DOHH2 (cell line): ENCODE data around the gene STN1.

Experiments
- H3F3A ChIP-seq: fragments of 200-600 bp; sonication (generic), shearing (Covaris generic); 2 replicates; pipeline ENCODE4 v1.6.0; 2016; ENCODE audit warnings: antibody characterized with exemption, mild to moderate bottlenecking; ENCODE audit not compliant: control insufficient read depth, insufficient read depth
- H3K27ac ChIP-seq: fragments of 200-600 bp; sonication (generic); 2 replicates; pipeline ENCODE4 v1.5.1; 2014; ENCODE audit warnings: low read depth, mild to moderate bottlenecking, low read length, moderate library complexity
- H3K27me3 ChIP-seq: fragments of 200-600 bp; sonication (generic); 2 replicates; pipeline ENCODE4 v1.6.1; 2014; ENCODE audit warnings: mild to moderate bottlenecking, low read length, mixed read lengths; ENCODE audit not compliant: control insufficient read depth
- H3K36me3 ChIP-seq: fragments of 200-600 bp; sonication (generic); 2 replicates; pipeline ENCODE4 v1.6.1; 2014; ENCODE audit warnings: mild to moderate bottlenecking, low read length, moderate library complexity, mixed read lengths; ENCODE audit not compliant: control insufficient read depth
- H3K4me1 ChIP-seq: fragments of 200-600 bp; sonication (generic); 2 replicates; pipeline ENCODE4 v1.6.1; 2014; ENCODE audit warnings: mild to moderate bottlenecking, low read length, mixed read lengths; ENCODE audit not compliant: control insufficient read depth
- H3K4me2 ChIP-seq: fragments of 200-600 bp; sonication (generic); 2 replicates; pipeline ENCODE4 v1.6.0; 2014; ENCODE audit warnings: mild to moderate bottlenecking, low read length, moderate library complexity
- H3K4me3 ChIP-seq: fragments of 200-600 bp; sonication (generic); 2 replicates; pipeline ENCODE4 v1.5.1; 2014; ENCODE audit warnings: mild to moderate bottlenecking, low read length, mixed read lengths
- H3K79me2 ChIP-seq: fragments of 200-600 bp; sonication (generic); 2 replicates; pipeline ENCODE4 v1.6.1; 2014; ENCODE audit warnings: mild to moderate bottlenecking, low read length, mixed read lengths; ENCODE audit not compliant: control insufficient read depth
- H3K9me2 ChIP-seq: fragments of 200-600 bp; sonication (generic); replicated peaks from 2 replicates; pipeline ENCODE4 v1.6.1; 2014; ENCODE audit warnings: mild to moderate bottlenecking, low read length, mixed read lengths; ENCODE audit not compliant: control insufficient read depth
- H3K9me3 ChIP-seq: fragments of 200-600 bp; sonication (generic); 2 replicates; pipeline ENCODE4 v1.6.1; 2014; ENCODE audit warnings: antibody characterized with exemption, low read length, mixed read lengths; ENCODE audit not compliant: control insufficient read depth, insufficient read depth
- H4K20me1 ChIP-seq: fragments of 200-600 bp; sonication (generic); 2 replicates; pipeline ENCODE4 v1.6.0; 2014; ENCODE audit warnings: low read depth, mild to moderate bottlenecking, antibody characterized with exemption, low read length, moderate library complexity; ENCODE audit not compliant: control insufficient read depth, insufficient read depth
- EZH2phosphoT487 ChIP-seq: fragments of 200-600 bp; sonication (generic); IDR thresholded peaks from 2 replicates; pipeline ENCODE4 v1.6.1; 2017; ENCODE audit warnings: borderline replicate concordance, mild to moderate bottlenecking, antibody characterized with exemption, low read length, moderate library complexity, mixed read lengths
- TF ChIP-seq, protein P1 (sequence below): fragments of 200-600 bp; sonication (generic); IDR thresholded peaks from one replicate; pipeline ENCODE4 v1.5.1; 2014; ENCODE audit warnings: antibody characterized with exemption, mild to moderate bottlenecking, low read depth, low read length; ENCODE audit not compliant: poor library complexity, severe bottlenecking

Gene STN1

DNA sequence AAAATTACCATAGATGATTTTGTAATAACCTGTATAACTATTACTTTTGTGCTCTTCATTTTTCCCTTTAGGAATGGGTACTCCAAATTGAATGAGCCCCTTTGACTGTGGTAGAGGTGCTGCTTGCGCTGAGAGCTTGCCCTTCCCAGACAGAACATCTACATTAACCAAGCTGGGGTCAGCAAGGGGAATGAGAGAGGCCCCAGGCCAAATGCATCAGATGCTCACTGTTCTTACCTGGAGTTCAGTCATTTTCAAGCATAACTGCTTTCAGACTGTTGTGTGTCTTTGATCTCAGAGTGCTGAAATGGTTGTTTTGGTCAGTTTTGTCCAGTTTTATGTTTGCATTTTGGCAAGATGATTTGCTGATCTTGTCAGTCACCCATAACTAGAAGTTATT, 7.6 kb upstream of the STN1 start:
- TF ChIP-seq, protein P1, sequence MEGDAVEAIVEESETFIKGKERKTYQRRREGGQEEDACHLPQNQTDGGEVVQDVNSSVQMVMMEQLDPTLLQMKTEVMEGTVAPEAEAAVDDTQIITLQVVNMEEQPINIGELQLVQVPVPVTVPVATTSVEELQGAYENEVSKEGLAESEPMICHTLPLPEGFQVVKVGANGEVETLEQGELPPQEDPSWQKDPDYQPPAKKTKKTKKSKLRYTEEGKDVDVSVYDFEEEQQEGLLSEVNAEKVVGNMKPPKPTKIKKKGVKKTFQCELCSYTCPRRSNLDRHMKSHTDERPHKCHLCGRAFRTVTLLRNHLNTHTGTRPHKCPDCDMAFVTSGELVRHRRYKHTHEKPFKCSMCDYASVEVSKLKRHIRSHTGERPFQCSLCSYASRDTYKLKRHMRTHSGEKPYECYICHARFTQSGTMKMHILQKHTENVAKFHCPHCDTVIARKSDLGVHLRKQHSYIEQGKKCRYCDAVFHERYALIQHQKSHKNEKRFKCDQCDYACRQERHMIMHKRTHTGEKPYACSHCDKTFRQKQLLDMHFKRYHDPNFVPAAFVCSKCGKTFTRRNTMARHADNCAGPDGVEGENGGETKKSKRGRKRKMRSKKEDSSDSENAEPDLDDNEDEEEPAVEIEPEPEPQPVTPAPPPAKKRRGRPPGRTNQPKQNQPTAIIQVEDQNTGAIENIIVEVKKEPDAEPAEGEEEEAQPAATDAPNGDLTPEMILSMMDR = no peak
- no peak for TF ChIP-seq EZH2phosphoT487

DNA sequence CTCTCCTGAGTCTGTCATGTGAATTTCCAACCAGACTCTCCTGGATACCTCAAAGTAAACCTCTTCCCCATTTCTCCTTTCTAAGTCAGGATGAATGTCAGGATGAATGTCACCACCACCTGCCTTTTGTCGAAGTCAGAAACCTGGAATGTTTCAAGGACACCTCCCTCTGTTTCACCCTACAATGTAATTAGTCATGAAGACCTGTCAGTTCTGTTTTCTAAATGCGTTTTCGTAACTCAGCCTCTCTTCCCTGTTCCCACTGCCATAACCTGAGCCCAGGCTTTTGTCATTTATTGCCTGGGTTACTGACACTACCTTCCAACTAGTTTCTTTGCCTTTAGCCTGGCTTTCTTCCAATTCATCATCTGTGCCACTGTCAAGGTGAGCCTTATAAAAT, 5.5 kb upstream of the STN1 start:
- no peak for TF ChIP-seq EZH2phosphoT487
- TF ChIP-seq, protein P1 = no peak
- no peak overlapping the region for H3K27ac ChIP-seq
- H3K4me2 ChIP-seq = no peak overlapping the region
- H3K9me2 ChIP-seq = no peaks in the 10 kb centered on the region
- H3K27me3 ChIP-seq = no peaks in the 10 kb centered on the region; the same call in 1 of the 2 replicates
- no peaks in the 10 kb centered on the region for H3K79me2 ChIP-seq
- 0 out of 2 replicates have a peak, but pooled peaks cover 2% of the 10 kb centered on the region for H3F3A ChIP-seq
- H3K9me3 ChIP-seq = no peaks in the 10 kb centered on the region
- H3K4me3 ChIP-seq = no peak overlapping the region
- H3K36me3 ChIP-seq = no peaks in the 10 kb centered on the region
- H3K4me1 ChIP-seq = peaks cover 17% of the 10 kb centered on the region
- H4K20me1 ChIP-seq = no peaks in the 10 kb centered on the region

More for the DNA sequence above, 7.6 kb upstream of the STN1 start:
- Histone ChIP-seq H3K27me3 (no peaks in the 10 kb centered on the region; the same call in 1 of the 2 replicates), H3K9me2 (no peaks in the 10 kb centered on the region), H3K4me3 (no peak overlapping the region), H3K9me3 (no peaks in the 10 kb centered on the region), H3K4me2 (no peak overlapping the region), H4K20me1 (no peaks in the 10 kb centered on the region), H3K36me3 (no peaks in the 10 kb centered on the region), H3K79me2 (no peaks in the 10 kb centered on the region), H3K27ac (no peak overlapping the region), H3K4me1 (peaks cover 6% of the 10 kb centered on the region), H3F3A (no peaks in the 10 kb centered on the region)

DNA sequence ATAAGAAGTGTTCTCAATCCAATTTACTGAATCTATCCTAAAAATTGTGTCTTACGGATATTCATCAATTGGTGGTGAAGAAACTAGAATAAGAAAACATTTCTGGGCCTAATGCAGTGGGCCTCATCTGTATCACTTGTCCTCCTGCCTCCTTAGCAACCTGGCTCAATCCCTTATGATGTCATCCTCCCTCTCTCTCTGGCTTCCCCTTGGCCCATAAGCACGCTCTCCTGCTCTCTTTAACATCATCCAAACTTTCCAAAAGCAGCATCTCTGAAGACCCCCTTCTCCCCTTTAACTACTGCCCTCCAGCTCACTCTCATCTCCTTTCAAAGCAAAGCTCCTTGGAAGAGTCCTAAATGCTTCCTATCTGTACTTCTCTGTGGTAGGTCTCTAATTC, 4.7 kb upstream of the STN1 start:
- Histone ChIP-seq H3K27me3 (no peaks in the 10 kb centered on the region; the same call in 1 of the 2 replicates), H3K9me3 (no peaks in the 10 kb centered on the region), H3K9me2 (no peaks in the 10 kb centered on the region), H3K4me1 (peaks cover 19% of the 10 kb centered on the region), H3K36me3 (no peaks in the 10 kb centered on the region), H3K4me2 (no peak overlapping the region), H3F3A (0 out of 2 replicates have a peak, but pooled peaks cover 2% of the 10 kb centered on the region), H3K4me3 (no peak overlapping the region), H4K20me1 (no peaks in the 10 kb centered on the region), H3K79me2 (peaks cover under 1% of the 10 kb centered on the region), H3K27ac (no peak overlapping the region)
- TF ChIP-seq EZH2phosphoT487 = no peak
- TF ChIP-seq, protein P1 = no peak
